Measurements from ENCODE around the gene ADGRD1.

DNA sequence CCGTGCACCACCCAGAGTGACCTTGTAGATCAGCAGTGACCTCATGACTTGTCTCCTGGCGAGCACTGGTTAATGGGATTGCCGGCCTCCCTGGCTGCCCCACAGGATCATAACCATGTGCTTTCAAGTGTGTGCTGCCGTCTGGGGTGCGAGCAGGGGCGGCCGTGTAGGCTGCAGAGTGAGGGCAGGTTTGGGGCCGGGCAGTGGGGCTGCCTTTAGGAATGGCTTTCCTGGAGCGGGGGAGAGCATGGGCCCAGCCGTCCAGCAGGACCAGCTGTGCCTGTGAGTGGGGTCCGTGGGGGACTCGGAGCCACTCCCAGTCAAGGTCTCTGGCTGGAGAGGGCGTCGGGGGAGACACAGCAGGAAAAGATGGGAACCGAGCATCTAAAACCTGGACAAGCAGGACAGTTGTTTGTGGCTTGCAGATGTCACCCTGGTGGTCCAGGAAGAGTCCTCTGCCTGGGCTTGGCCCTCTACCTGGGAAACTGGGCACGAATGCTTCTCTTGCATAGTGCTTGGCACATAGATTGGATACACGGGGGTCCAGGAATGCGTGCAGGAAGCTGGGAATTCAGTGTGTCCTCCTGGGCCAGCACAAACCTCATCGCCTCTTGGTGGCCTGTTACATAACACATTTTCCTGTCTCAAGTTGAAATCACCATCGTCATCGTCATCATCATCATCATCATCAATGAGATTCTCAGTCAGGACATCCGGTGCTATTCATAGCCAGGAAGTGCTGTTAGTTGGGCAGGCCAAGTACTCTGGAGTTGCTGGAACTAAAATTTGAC, 96.0 kb downstream of the ADGRD1 start:
- TF ChIP-seq GATA3 (IDR thresholded peaks at IDR 0.05; ENCODE audit: low read depth, low read length) (no peak), GATA2 (IDR thresholded peaks at IDR 0.05; ENCODE audit: low read depth, low read length) (no peak)

All from SH-SY5Y (cell line).